Activated CD4-positive, CD25-positive, alpha-beta regulatory T cell (primary cell): ENCODE results near the gene MED10.

ENCODE experiments used
- DNase-seq, 4 experiments: peaks; one replicate each; lab custom pipeline; 2025; lab: John Stamatoyannopoulos, UW

Gene MED10

GRCh38 chr5:6398570-6399230, 20.4 kb upstream of the MED10 start:
- no peak for DNase-seq

- DNase-seq, result no peak
These were observed 19.4 kb upstream of the MED10 start for GRCh38 chr5:6397536-6398269.

GRCh38 chr5:6396836-6397535, 18.6 kb upstream of the MED10 start:
- no peak for DNase-seq

- no peak for DNase-seq
These were observed 17.7 kb upstream of the MED10 start for GRCh38 chr5:6396043-6396442.

- no peak for DNase-seq
These were observed 17.3 kb upstream of the MED10 start for GRCh38 chr5:6395621-6396020.

GRCh38 chr5:6395102-6395445, 16.7 kb upstream of the MED10 start:
- DNase-seq, result no peak

- no peak for DNase-seq
These were observed 16.2 kb upstream of the MED10 start for GRCh38 chr5:6394429-6395101.

- no peak for DNase-seq
These were observed 15.3 kb upstream of the MED10 start for GRCh38 chr5:6393596-6394194.

GRCh38 chr5:6392561-6392960, 14.2 kb upstream of the MED10 start:
- DNase-seq, result no peak

- no peak for DNase-seq
These were observed 12.8 kb upstream of the MED10 start for GRCh38 chr5:6391151-6391550.

- no peak for DNase-seq
These were observed 11.7 kb upstream of the MED10 start for GRCh38 chr5:6389946-6390530.

- DNase-seq, result no peak
These were observed 11.1 kb upstream of the MED10 start for GRCh38 chr5:6389397-6389796.

- DNase-seq, result no peak
These were observed 9.6 kb upstream of the MED10 start for GRCh38 chr5:6387970-6388369.

GRCh38 chr5:6386271-6386670, 7.9 kb upstream of the MED10 start:
- no peak for DNase-seq

- DNase-seq, result no peak
These were observed 6.5 kb upstream of the MED10 start for GRCh38 chr5:6384856-6385255.

- no peak for DNase-seq
These were observed 5.0 kb upstream of the MED10 start for GRCh38 chr5:6383376-6383775.

- no peak for DNase-seq
These were observed 899 bp upstream of the MED10 start for GRCh38 chr5:6379246-6379645.

GRCh38 chr5:6378766-6379103, 388 bp upstream of the MED10 start:
- no peak for DNase-seq

GRCh38 chr5:6377582-6377904, 804 bp downstream of the MED10 start:
- DNase-seq, result no peak

GRCh38 chr5:6376974-6377520, 1.3 kb downstream of the MED10 start:
- no peak for DNase-seq

GRCh38 chr5:6373081-6373846, 5.1 kb downstream of the MED10 start:
- DNase-seq, result no peak
